PFSK-1 (cell line): ENCODE results near the gene HIC1.

Experiments used
- POLR2AphosphoS5 ChIP-seq: IDR thresholded peaks from 2 replicates; pipeline ENCODE4 v1.6.1; 2012; ENCODE audit warnings: low read depth, mild to moderate bottlenecking, control low read depth, low read length, moderate library complexity
- SIN3A ChIP-seq: IDR thresholded peaks from 2 replicates; pipeline ENCODE4 v1.6.1; 2012; ENCODE audit warnings: mild to moderate bottlenecking, low read length, moderate library complexity, borderline replicate concordance; ENCODE audit not compliant: insufficient read depth
- TAF1 ChIP-seq: IDR thresholded peaks from 2 replicates; pipeline ENCODE4 v1.6.1; 2012; ENCODE audit warnings: low read length, control low read depth, borderline replicate concordance; ENCODE audit not compliant: insufficient read depth
- TF ChIP-seq, protein P1 (sequence below), 2 experiments: IDR thresholded peaks; 2 replicates each; pipeline versions ENCODE4 v1.6.1 to v1.8.0; 2011 to 2012; ENCODE audit warnings: low read depth in 2 of 2, low read length in 2 of 2, control low read depth in 1 of 2, inconsistent platforms in 1 of 2, mild to moderate bottlenecking in 1 of 2, moderate library complexity in 1 of 2; ENCODE audit not compliant: insufficient read depth in 1 of 2

DNA sequence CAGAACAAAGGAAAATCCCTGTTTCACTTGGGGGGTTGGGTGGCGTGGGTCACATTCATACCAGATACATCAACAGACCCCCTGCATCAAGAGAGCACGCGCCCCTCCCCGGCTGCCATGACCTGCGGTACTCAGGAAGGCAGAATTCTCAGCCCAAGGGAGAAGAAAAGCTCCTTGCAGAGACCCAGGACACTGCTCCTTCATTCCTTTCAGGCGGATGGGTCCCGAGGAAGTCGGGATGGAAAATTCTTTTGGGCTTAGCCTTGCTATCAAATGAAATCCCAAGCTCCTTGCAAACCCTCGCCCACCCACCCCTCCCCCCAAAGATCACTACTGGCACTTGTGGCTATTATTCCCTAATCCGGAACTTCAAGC, 40.6 kb downstream of the HIC1 start:
- TF ChIP-seq, protein P1, sequence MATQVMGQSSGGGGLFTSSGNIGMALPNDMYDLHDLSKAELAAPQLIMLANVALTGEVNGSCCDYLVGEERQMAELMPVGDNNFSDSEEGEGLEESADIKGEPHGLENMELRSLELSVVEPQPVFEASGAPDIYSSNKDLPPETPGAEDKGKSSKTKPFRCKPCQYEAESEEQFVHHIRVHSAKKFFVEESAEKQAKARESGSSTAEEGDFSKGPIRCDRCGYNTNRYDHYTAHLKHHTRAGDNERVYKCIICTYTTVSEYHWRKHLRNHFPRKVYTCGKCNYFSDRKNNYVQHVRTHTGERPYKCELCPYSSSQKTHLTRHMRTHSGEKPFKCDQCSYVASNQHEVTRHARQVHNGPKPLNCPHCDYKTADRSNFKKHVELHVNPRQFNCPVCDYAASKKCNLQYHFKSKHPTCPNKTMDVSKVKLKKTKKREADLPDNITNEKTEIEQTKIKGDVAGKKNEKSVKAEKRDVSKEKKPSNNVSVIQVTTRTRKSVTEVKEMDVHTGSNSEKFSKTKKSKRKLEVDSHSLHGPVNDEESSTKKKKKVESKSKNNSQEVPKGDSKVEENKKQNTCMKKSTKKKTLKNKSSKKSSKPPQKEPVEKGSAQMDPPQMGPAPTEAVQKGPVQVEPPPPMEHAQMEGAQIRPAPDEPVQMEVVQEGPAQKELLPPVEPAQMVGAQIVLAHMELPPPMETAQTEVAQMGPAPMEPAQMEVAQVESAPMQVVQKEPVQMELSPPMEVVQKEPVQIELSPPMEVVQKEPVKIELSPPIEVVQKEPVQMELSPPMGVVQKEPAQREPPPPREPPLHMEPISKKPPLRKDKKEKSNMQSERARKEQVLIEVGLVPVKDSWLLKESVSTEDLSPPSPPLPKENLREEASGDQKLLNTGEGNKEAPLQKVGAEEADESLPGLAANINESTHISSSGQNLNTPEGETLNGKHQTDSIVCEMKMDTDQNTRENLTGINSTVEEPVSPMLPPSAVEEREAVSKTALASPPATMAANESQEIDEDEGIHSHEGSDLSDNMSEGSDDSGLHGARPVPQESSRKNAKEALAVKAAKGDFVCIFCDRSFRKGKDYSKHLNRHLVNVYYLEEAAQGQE (IDR thresholded peaks at IDR 0.05; ENCODE audit: insufficient read depth in 1 of 2, low read depth in 2 of 2, low read length in 2 of 2): no peak
- no peak for TF ChIP-seq TAF1
- TF ChIP-seq POLR2AphosphoS5: no peak
- no peak for TF ChIP-seq SIN3A
